GM23338 (cell line): ENCODE data around the gene ZNF200. TPM values are rescaled to one million over a fixed set of nuclear protein-coding genes. Genes with fewer than 3 reads are reported as not detected.

Experiments used
- ATAC-seq: fragments of 200-7000 bp; cut with Tn5 transposase; 3 replicates; pipeline ENCODE4 v1.9.1; 2020
- DNase-seq: peaks from one replicate; pipeline ENCODE4 v3.0.0-alpha.2; 2015; ENCODE audit warnings: low spot score
- H2AFZ ChIP-seq: fragments of 200-600 bp; sonication (generic); 2 replicates; pipeline ENCODE4 v1.8.0; 2016; ENCODE audit warnings: antibody characterized with exemption, mild to moderate bottlenecking, moderate library complexity
- H3F3A ChIP-seq: fragments of 200-600 bp; sonication (generic); replicated peaks from 2 replicates; pipeline ENCODE4 v1.8.0; 2017; ENCODE audit warnings: antibody characterized with exemption, mixed run types, low read depth
- H3K27ac ChIP-seq: fragments of 200-600 bp; sonication (generic); 2 replicates; pipeline ENCODE4 v1.6.1; 2016; ENCODE audit warnings: low read depth
- H3K27me3 ChIP-seq: fragments of 200-600 bp; sonication (generic); 2 replicates; pipeline ENCODE4 v1.8.0; 2016; ENCODE audit warnings: mild to moderate bottlenecking, mixed run types, moderate library complexity; ENCODE audit not compliant: insufficient read depth
- H3K36me3 ChIP-seq: fragments of 200-600 bp; sonication (generic); 2 replicates; pipeline ENCODE4 v1.8.0; 2016; ENCODE audit warnings: mild to moderate bottlenecking; ENCODE audit not compliant: insufficient read depth
- H3K4me1 ChIP-seq: fragments of 200-600 bp; sonication (generic); 2 replicates; pipeline ENCODE4 v1.8.0; 2016; ENCODE audit warnings: mild to moderate bottlenecking, moderate library complexity; ENCODE audit not compliant: insufficient read depth
- H3K4me2 ChIP-seq: fragments of 200-600 bp; sonication (generic); 2 replicates; pipeline ENCODE4 v1.7.1; 2017; ENCODE audit warnings: mixed run types
- H3K4me3 ChIP-seq: fragments of 200-600 bp; sonication (generic); 2 replicates; pipeline ENCODE4 v1.6.1; 2016; ENCODE audit warnings: mixed run types
- H3K79me2 ChIP-seq: fragments of 200-600 bp; sonication (generic); replicated peaks from 2 replicates; pipeline ENCODE4 v1.8.0; 2017; ENCODE audit warnings: mild to moderate bottlenecking; ENCODE audit not compliant: insufficient read depth
- H3K9me2 ChIP-seq: fragments of 200-600 bp; sonication (generic); 2 replicates; pipeline ENCODE4 v1.8.0; 2017; ENCODE audit not compliant: insufficient read depth
- H4K20me1 ChIP-seq: fragments of 200-600 bp; sonication (generic); replicated peaks from 2 replicates; pipeline ENCODE4 v1.8.0; 2017; ENCODE audit warnings: mild to moderate bottlenecking; ENCODE audit not compliant: insufficient read depth
- H3K27ac Mint-ChIP-seq: 2 replicates; pipeline ENCODE4 v1.8.0; 2020; ENCODE audit warnings: inconsistent platforms, mild to moderate bottlenecking, moderate library complexity, mixed read lengths
- H3K27me3 Mint-ChIP-seq: 3 replicates; pipeline ENCODE4 v1.8.0; 2022; ENCODE audit warnings: low read depth, mild to moderate bottlenecking, moderate library complexity, mixed read lengths, inconsistent platforms; ENCODE audit not compliant: insufficient read depth, poor library complexity
- H3K36me3 Mint-ChIP-seq: 3 replicates; pipeline ENCODE4 v1.8.0; 2021; ENCODE audit warnings: low read depth, mild to moderate bottlenecking, inconsistent platforms, moderate library complexity, mixed read lengths
- H3K4me1 Mint-ChIP-seq: 3 replicates; pipeline ENCODE4 v1.8.0; 2020; ENCODE audit warnings: mild to moderate bottlenecking, inconsistent platforms, mixed read lengths
- H3K4me3 Mint-ChIP-seq: 3 replicates; pipeline ENCODE4 v1.8.0; 2021; ENCODE audit warnings: moderate library complexity, mild to moderate bottlenecking, inconsistent platforms, mixed read lengths
- H3K9me3 Mint-ChIP-seq: 3 replicates; pipeline ENCODE4 v1.8.0; 2020; ENCODE audit warnings: moderate library complexity, mild to moderate bottlenecking, inconsistent platforms, mixed read lengths
- CTCF ChIP-seq, 2 experiments: fragments of 200-600 bp in 1 of 2; sonication (generic) in 1 of 2; conservative IDR thresholded peaks; 2 replicates each; pipeline versions ENCODE4 v1.5.1 to v1.6.1; 2016 to 2017; ENCODE audit warnings: antibody characterized with exemption in 2 of 2, low read depth in 2 of 2, mild to moderate bottlenecking in 2 of 2, moderate library complexity in 1 of 2
- EZH2 ChIP-seq: fragments of 200-600 bp; sonication (generic); IDR thresholded peaks from one replicate; pipeline ENCODE4 v1.8.0; 2017; ENCODE audit warnings: antibody characterized with exemption, mild to moderate bottlenecking, low read depth; ENCODE audit not compliant: unreplicated experiment
- EZH2phosphoT487 ChIP-seq: fragments of 200-600 bp; sonication (generic); IDR thresholded peaks from one replicate; pipeline ENCODE4 v1.8.1; 2018; ENCODE audit warnings: antibody characterized with exemption; ENCODE audit not compliant: unreplicated experiment
- NANOG ChIP-seq: IDR thresholded peaks from 2 replicates; pipeline ENCODE4 v1.6.1; 2016; ENCODE audit warnings: antibody characterized with exemption, borderline replicate concordance
- REST ChIP-seq: IDR thresholded peaks from one replicate; pipeline ENCODE4 v1.6.1; 2018; ENCODE audit warnings: antibody characterized with exemption; ENCODE audit not compliant: unreplicated experiment
- STAT1 ChIP-seq: IDR thresholded peaks from one replicate; pipeline ENCODE4 v1.6.1; 2016; ENCODE audit warnings: antibody characterized with exemption; ENCODE audit not compliant: unreplicated experiment
- ZNF114 ChIP-seq: fragments of 250-450 bp; sonication (Bioruptor Pico); IDR thresholded peaks from 2 replicates; pipeline ENCODE4 v1.5.0; 2020; ENCODE audit warnings: mild to moderate bottlenecking, moderate library complexity
- ZNF331 ChIP-seq: fragments of 250-450 bp; sonication (Bioruptor Pico); IDR thresholded peaks from 2 replicates; pipeline ENCODE4 v1.5.0; 2020; ENCODE audit warnings: low read depth, mild to moderate bottlenecking, moderate library complexity
- ZNF462 ChIP-seq: fragments of 250-450 bp; sonication (Bioruptor Pico); IDR thresholded peaks from 2 replicates; pipeline ENCODE4 v1.5.0; 2020; ENCODE audit warnings: mild to moderate bottlenecking, moderate library complexity
- polyA plus RNA-seq: library from polyadenylated mRNA; unstranded; fragments of >200 nt; fragmentation: Nextera tagmentation; extraction: Ambion mirVana; gene quantifications from 2 replicates; pipeline ENCODE4 v1.2.1, GENCODE V29; 2016
- total RNA-seq: library from RNA; depleted of rRNA; stranded (reverse); fragments of >200 nt; shearing (Covaris generic); gene quantifications from 2 replicates; pipeline ENCODE4 v1.2.3, GENCODE V29; 2014
- TF ChIP-seq, protein P1 (sequence below): IDR thresholded peaks from 2 replicates; pipeline ENCODE4 v1.6.1; 2016; ENCODE audit warnings: antibody characterized with exemption

Gene ZNF200
- total and polyA plus RNA-seq, 2 experiments from 2014 or later: 9.2 to 9.7 TPM

DNA sequence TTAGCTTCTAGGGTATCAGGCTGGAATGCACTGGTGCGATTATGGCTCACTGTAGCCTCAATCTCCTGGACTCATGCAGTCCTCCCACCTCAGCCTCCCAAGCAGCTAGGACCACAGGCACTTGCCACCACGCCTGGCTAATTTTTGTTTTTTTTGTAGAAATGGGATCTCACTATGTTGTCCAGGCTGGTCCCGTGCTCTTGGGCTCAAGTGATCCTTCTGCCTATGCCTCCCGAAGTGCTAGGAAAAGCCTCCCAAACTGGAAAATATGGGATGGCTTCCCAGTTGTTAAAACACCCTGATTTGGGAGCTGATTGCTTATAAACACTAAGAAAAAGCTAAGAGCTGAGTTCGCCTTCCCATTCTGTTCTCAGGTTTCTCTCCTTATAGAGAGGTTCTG, 41.7 kb upstream of the ZNF200 start (continued):
- TF ChIP-seq ZNF462 (CRISPR knock-in tag) (no peak), EZH2phosphoT487 (no peak)
- TF ChIP-seq, protein P1, sequence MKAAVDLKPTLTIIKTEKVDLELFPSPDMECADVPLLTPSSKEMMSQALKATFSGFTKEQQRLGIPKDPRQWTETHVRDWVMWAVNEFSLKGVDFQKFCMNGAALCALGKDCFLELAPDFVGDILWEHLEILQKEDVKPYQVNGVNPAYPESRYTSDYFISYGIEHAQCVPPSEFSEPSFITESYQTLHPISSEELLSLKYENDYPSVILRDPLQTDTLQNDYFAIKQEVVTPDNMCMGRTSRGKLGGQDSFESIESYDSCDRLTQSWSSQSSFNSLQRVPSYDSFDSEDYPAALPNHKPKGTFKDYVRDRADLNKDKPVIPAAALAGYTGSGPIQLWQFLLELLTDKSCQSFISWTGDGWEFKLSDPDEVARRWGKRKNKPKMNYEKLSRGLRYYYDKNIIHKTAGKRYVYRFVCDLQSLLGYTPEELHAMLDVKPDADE: no peak

DNA sequence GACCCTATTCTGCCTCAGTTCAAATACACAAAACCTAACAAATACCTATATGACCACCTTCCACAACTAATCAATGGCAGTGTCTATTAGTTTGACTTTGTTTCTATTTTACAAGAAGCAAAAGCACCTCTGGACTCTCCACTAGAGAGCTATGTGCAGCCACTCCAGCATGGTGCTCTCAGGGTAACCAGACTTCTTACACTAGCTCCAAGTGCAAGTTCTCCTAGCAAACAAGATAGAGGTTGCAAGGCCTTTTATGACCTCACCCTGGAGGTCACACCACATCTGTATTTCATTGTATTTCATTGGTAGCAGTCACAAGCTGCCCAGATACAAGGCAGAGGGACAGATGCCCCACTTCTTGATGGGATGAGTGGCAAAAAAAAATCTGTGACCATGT, 40.0 kb upstream of the ZNF200 start:
- no peaks in the 10 kb centered on the region for H3F3A ChIP-seq
- H3K36me3 ChIP-seq: no peaks in the 10 kb centered on the region
- no peak overlapping the region for H3K4me2 ChIP-seq
- peaks cover 28% of the 10 kb centered on the region for H3K9me3 Mint-ChIP-seq
- peaks cover 2% of the 10 kb centered on the region for H3K27me3 Mint-ChIP-seq
- H3K27ac ChIP-seq: no peak overlapping the region
- 0 out of 2 replicates have a peak, but pooled peaks cover 12% of the 10 kb centered on the region for H3K27me3 ChIP-seq
- no peaks in the 10 kb centered on the region for H3K79me2 ChIP-seq
- peaks cover 4% of the 10 kb centered on the region; the same call in 1 of the 2 replicates for H3K9me2 ChIP-seq
- H2AFZ ChIP-seq: no peak overlapping the region
- H3K36me3 Mint-ChIP-seq: no peaks in the 10 kb centered on the region
- no peak overlapping the region for H3K4me3 Mint-ChIP-seq
- H3K27ac Mint-ChIP-seq: no peak overlapping the region
- H3K4me1 Mint-ChIP-seq: no peaks in the 10 kb centered on the region
- no peaks in the 10 kb centered on the region for H3K4me1 ChIP-seq
- H4K20me1 ChIP-seq: no peaks in the 10 kb centered on the region
- ATAC-seq (no peak), DNase-seq (no peak)
- H3K4me3 ChIP-seq: no peak overlapping the region
- no peak for TF ChIP-seq CTCF (conservative IDR thresholded peaks at IDR 0.05; ENCODE audit: low read depth in 2 of 2)
- TF ChIP-seq ZNF331 (CRISPR knock-in tag): no peak
- TF ChIP-seq EZH2phosphoT487: no peak
- TF ChIP-seq REST: no peak
- no peak for TF ChIP-seq ZNF114 (CRISPR knock-in tag)
- no peak for TF ChIP-seq NANOG
- TF ChIP-seq STAT1: no peak
- no peak for TF ChIP-seq EZH2
